Activated B cell treated with CpG ODN at 0.5 μM for 24 hours (primary cell): ENCODE data around the gene LRBA. TPM values are rescaled to one million over a fixed set of nuclear protein-coding genes. Genes with fewer than 3 reads are reported as not detected.

Source experiments
- ATAC-seq: fragments of 200-7000 bp; cut with Tn5 transposase; one replicate; pipeline ENCODE4 v1.10.0; 2021; ENCODE audit warnings: low read depth, mild to moderate bottlenecking, moderate library complexity
- CTCF ChIA-PET: fragments of 350-600 bp; sonication (Branson Sonifier 250); formaldehyde crosslinking; loops from one replicate; lab custom pipeline; 2021; ENCODE audit warnings: antibody characterized with exemption; lab: Charles Lee
- POLR2A ChIA-PET: fragments of 350-600 bp; sonication (Branson Sonifier 250); formaldehyde crosslinking; loops from one replicate; lab custom pipeline; 2021; ENCODE audit warnings: antibody characterized with exemption; lab: Charles Lee
- DNase-seq: peaks from one replicate; pipeline ENCODE4 v3.0.0; 2022
- H3K27ac Mint-ChIP-seq: one replicate; pipeline ENCODE4 v1.8.0; 2020; ENCODE audit warnings: mixed read lengths
- H3K27me3 Mint-ChIP-seq: one replicate; pipeline ENCODE4 v1.8.0; 2021; ENCODE audit warnings: mixed read lengths
- H3K36me3 Mint-ChIP-seq: one replicate; pipeline ENCODE4 v1.8.0; 2021; ENCODE audit warnings: low read depth, mixed read lengths
- H3K4me1 Mint-ChIP-seq: one replicate; pipeline ENCODE4 v1.8.0; 2021; ENCODE audit warnings: mixed read lengths
- H3K4me3 Mint-ChIP-seq: one replicate; pipeline ENCODE4 v1.8.0; 2020; ENCODE audit warnings: mild to moderate bottlenecking, mixed read lengths
- H3K9me3 Mint-ChIP-seq: one replicate; pipeline ENCODE4 v1.8.0; 2020; ENCODE audit warnings: mixed read lengths
- intact Hi-C: fragments of 100-400 bp; cut with micrococcal nuclease; formaldehyde crosslinking; loops from one replicate; pipeline ENCODE4 v1.15.1; 2024
- total RNA-seq: library from RNA; stranded (reverse); gene quantifications from 2 replicates; pipeline ENCODE4 v1.2.3, GENCODE V29; 2022
- TF ChIP-seq, protein P1 (sequence below): fragments of 200-600 bp; IDR thresholded peaks from one replicate; pipeline ENCODE4 v1.8.0; 2022; ENCODE audit warnings: antibody characterized with exemption, mild to moderate bottlenecking

The LRBA gene
- total RNA-seq, 1 donor from 2014 or later = 66.5 TPM

DNA sequence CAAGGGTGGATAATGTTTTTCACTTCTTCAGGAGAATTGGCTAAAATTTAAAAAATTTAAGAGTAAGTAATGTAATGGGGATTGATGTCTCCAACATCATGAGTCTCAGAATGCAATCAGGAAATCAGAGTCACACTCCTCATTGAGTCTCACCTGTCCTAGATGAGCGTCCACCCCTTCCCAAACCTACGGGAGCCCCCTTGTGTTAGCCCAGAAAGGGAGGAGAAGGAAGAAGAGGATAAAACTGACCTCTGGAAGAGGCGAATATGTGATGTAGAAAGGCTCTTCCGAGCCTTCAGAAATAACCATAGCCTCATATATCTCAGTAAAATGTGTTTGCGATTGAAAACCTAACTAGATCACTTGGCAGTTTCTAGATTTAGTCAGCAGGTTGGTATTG is 779.8 kb downstream of the LRBA start:
- Mint-ChIP-seq H3K9me3 (no peaks in the 10 kb centered on the region), H3K4me3 (no peak overlapping the region), H3K27ac (no peak overlapping the region), H3K27me3 (peaks cover 2% of the 10 kb centered on the region), H3K4me1 (no peaks in the 10 kb centered on the region), H3K36me3 (no peaks in the 10 kb centered on the region)
- TF ChIP-seq, protein P1, sequence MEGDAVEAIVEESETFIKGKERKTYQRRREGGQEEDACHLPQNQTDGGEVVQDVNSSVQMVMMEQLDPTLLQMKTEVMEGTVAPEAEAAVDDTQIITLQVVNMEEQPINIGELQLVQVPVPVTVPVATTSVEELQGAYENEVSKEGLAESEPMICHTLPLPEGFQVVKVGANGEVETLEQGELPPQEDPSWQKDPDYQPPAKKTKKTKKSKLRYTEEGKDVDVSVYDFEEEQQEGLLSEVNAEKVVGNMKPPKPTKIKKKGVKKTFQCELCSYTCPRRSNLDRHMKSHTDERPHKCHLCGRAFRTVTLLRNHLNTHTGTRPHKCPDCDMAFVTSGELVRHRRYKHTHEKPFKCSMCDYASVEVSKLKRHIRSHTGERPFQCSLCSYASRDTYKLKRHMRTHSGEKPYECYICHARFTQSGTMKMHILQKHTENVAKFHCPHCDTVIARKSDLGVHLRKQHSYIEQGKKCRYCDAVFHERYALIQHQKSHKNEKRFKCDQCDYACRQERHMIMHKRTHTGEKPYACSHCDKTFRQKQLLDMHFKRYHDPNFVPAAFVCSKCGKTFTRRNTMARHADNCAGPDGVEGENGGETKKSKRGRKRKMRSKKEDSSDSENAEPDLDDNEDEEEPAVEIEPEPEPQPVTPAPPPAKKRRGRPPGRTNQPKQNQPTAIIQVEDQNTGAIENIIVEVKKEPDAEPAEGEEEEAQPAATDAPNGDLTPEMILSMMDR = no peak
- CTCF ChIA-PET = no interaction called here
- DNase-seq (no peak), ATAC-seq (no peak)
- POLR2A ChIA-PET = no interaction called here
- intact Hi-C loops = no loop called here

DNA sequence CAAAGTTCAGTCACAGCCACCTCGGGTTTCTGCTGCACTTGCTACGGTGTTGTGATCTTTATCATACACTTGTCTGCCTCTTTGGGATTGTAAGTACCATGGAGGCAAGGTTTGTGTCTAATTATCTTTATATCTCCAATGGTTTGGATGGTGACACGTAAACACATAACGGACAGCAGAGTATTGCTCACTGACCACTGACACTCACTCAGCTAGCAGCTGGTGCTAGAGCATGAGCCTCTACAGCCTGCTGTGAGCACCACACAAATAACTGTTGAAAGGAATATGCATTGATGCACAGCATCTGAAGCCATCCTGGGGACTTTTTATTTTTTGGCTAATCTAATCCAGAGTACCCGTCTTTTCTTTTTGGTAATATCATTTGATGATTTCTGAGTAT is 780.8 kb downstream of the LRBA start:
- ChIA-PET CTCF (interaction anchor here (1.5 kb wide), 1 partner anchor 9 kb away, joined by 5 read pairs; no protein-coding TSS in a partner anchor), POLR2A (no interaction called here)
- Mint-ChIP-seq H3K9me3 (no peaks in the 10 kb centered on the region), H3K4me1 (no peaks in the 10 kb centered on the region), H3K4me3 (no peak overlapping the region), H3K27me3 (no peaks in the 10 kb centered on the region), H3K27ac (no peak overlapping the region), H3K36me3 (no peaks in the 10 kb centered on the region)
- DNase-seq = no peak
- TF ChIP-seq, protein P1 = no peak
- intact Hi-C loops = no loop called here
- ATAC-seq = no peak

DNA sequence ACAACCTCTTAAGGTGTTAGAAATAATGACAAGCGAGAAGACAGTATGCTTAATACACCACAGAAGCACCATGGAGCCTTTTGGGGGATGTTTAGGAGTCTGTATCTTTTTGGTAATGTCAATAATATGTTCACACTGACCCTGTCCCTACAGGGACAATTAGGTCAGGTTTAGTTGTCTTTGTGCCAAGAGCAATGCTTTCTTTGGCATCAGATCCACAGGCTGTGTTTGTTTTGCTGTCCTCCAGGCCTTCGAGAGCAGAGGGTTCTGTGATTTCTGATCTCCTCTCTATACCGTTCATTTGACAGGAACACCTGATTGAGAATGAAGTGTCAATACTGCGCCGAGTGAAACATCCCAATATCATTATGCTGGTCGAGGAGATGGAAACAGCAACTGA is 783.1 kb downstream of the LRBA start:
- H3K27ac Mint-ChIP-seq = no peak overlapping the region
- POLR2A ChIA-PET = no interaction called here
- no peaks in the 10 kb centered on the region for H3K36me3 Mint-ChIP-seq
- no peak for DNase-seq
- H3K9me3 Mint-ChIP-seq = no peaks in the 10 kb centered on the region
- no peaks in the 10 kb centered on the region for H3K4me1 Mint-ChIP-seq
- TF ChIP-seq, protein P1 = no peak
- intact Hi-C loops = no loop called here
- H3K4me3 Mint-ChIP-seq = no peak overlapping the region
- no peaks in the 10 kb centered on the region for H3K27me3 Mint-ChIP-seq
- CTCF ChIA-PET = interaction anchor here (0.9 kb wide), 1 partner anchor 10 kb away, joined by 3 read pairs; no protein-coding TSS in a partner anchor
- ATAC-seq = no peak

DNA sequence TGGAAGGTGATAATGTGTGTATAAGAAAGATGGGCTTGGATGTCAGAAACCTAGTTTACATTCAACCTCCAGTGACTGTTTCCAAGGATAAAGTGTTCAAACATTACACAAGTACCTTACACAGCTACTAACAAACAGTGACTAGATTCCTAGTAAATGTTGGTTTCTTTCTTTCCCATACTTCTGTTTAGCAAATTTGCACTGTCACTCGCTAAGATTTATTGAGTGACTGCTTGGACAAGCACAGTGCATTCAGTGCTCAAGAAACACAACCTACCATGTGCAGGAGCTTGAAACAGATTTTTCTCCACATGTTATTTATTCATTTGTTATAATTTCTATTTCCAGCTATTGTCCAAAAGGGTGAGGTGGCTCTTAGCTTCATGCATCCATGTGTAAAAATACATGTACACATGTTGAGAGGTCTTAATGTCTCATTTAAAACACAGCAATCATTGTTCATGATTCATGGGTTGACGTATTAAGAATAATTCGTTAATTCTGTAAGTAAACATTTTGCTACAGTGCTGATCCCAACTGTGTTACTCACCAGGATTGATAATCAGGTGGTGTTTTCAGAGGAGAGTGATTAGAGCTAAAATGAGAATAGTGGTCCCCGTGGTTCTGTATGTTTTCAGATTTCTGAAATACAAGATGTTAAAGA is 783.8 kb downstream of the LRBA start:
- H3K36me3 Mint-ChIP-seq = no peaks in the 10 kb centered on the region
- no peaks in the 10 kb centered on the region for H3K4me1 Mint-ChIP-seq
- ATAC-seq = no peak
- H3K4me3 Mint-ChIP-seq = no peak overlapping the region
- H3K27ac Mint-ChIP-seq = no peak overlapping the region
- CTCF ChIA-PET = interaction anchor here (0.9 kb wide), 1 partner anchor 11 kb away, joined by 3 read pairs; no protein-coding TSS in a partner anchor
- intact Hi-C loops = no loop called here
- no peaks in the 10 kb centered on the region for H3K9me3 Mint-ChIP-seq
- no peak for DNase-seq
- H3K27me3 Mint-ChIP-seq = no peaks in the 10 kb centered on the region
- POLR2A ChIA-PET = no interaction called here
- TF ChIP-seq, protein P1 = no peak

DNA sequence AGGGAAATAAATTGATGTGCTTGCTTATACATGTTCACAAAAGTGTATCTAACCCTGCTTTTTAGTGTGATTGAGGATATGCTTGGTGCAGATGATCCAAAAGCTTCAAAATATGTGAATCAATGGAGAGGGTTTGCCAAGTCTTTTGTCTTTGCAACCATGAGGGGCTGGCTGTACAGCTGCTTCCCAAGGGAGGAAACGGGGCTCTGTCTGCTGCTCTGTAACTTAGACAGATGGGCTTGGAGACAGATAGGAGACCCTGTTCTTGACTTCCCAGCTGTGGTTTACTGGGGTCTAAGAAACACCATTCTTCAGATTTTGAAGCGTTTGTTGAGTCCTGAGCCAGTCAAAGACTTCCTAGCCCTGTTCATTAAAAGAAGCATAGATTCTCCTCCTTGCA is 784.5 kb downstream of the LRBA start:
- H3K27ac Mint-ChIP-seq = no peak overlapping the region
- intact Hi-C loops = no loop called here
- ATAC-seq (no peak), DNase-seq (no peak)
- no peaks in the 10 kb centered on the region for H3K4me1 Mint-ChIP-seq
- H3K4me3 Mint-ChIP-seq = no peak overlapping the region
- CTCF ChIA-PET = no interaction called here
- no peaks in the 10 kb centered on the region for H3K27me3 Mint-ChIP-seq
- H3K36me3 Mint-ChIP-seq = no peaks in the 10 kb centered on the region
- H3K9me3 Mint-ChIP-seq = no peaks in the 10 kb centered on the region
- POLR2A ChIA-PET = no interaction called here
- TF ChIP-seq, protein P1 = no peak
